ENCODE data around the gene CDC42. TPM values are rescaled to one million over a fixed set of nuclear protein-coding genes. Genes with fewer than 3 reads are reported as not detected.
A peak's percentile ranks its signal among the peaks of the same experiment; 100 is the strongest.

CDC42 gene
- total RNA-seq, 6 experiments from 2014 or later, result 74.4 to 128 (median 95.9) TPM

DNA sequence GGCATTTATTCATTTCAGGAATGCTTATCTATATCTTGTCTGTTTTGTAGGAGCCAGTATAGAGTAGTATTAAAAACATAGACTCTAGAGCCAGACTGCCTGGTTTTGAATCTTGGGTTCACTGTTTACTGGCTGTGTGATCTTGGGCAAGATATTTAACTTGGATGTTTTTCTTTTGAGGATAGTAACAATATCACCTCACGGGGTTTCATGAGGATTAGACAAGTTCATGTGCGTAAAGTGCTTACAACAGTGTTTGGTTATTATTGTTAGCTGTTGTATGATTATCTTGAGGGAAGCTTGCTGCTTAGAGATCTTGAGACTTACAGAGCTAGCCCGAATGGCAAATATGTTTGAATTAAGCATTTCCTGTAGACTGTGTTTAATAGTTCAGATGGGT, 50.2 kb downstream of the CDC42 start:
- ATAC-seq (no peak), DNase-seq (no peak)
- intact Hi-C loops (cut with DNase I), result loop anchor here in 1 of 2 donors (10.0 kb wide), 1 partner anchor 312 kb away; no protein-coding TSS in a partner anchor
- Histone ChIP-seq H3K9me3 (no peaks in the 10 kb centered on the region), H3K36me3 (peaks cover 0 to 9% (median 3%) of the 10 kb centered on the region in 4 donors), H3K4me1 (no peaks in the 10 kb centered on the region), H3K4me3 (no peak overlapping the region), H3K27me3 (no peaks in the 10 kb centered on the region), H3K27ac (no peak overlapping the region)
- 80% methylated on average over 3 of the region's 3 CpGs for WGBS (ENCODE audit: insufficient coverage, low coverage, low lambda C conversion rate, missing lambda C conversion rate)
- TF ChIP-seq, protein P1, sequence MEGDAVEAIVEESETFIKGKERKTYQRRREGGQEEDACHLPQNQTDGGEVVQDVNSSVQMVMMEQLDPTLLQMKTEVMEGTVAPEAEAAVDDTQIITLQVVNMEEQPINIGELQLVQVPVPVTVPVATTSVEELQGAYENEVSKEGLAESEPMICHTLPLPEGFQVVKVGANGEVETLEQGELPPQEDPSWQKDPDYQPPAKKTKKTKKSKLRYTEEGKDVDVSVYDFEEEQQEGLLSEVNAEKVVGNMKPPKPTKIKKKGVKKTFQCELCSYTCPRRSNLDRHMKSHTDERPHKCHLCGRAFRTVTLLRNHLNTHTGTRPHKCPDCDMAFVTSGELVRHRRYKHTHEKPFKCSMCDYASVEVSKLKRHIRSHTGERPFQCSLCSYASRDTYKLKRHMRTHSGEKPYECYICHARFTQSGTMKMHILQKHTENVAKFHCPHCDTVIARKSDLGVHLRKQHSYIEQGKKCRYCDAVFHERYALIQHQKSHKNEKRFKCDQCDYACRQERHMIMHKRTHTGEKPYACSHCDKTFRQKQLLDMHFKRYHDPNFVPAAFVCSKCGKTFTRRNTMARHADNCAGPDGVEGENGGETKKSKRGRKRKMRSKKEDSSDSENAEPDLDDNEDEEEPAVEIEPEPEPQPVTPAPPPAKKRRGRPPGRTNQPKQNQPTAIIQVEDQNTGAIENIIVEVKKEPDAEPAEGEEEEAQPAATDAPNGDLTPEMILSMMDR (IDR thresholded peaks at IDR 0.05), result no peak
- no peak for TF ChIP-seq POLR2A (IDR thresholded peaks at IDR 0.05)

DNA sequence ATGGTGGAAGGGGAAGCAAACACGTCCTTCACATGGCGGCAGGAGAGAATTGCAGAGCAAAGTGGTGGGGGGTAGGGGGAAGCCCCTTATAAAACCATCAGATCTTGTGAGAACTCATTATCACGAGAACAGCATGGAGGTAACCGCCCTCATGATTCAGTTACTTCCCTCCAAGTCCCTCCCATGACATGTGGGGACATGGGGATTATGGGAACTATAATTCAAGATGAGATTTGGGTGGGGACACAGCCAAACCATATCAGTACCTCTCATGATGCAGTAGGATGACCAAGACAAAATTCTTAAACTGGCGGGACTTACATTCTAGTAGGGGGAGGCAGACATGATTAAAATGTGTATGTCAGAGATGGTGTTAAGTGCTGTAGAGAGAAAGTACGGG, 51.6 kb downstream of the CDC42 start:
- no peaks in the 10 kb centered on the region for H3K4me1 ChIP-seq
- ATAC-seq, result no peak
- no peaks in the 10 kb centered on the region for H3K9me3 ChIP-seq
- H3K27me3 ChIP-seq, result no peaks in the 10 kb centered on the region
- no peak overlapping the region for H3K27ac ChIP-seq
- no peaks in the 10 kb centered on the region for H3K36me3 ChIP-seq
- no peak for TF ChIP-seq POLR2A (IDR thresholded peaks at IDR 0.05)
- TF ChIP-seq, protein P1 (IDR thresholded peaks at IDR 0.05), result no peak
- no peak for DNase-seq
- H3K4me3 ChIP-seq, result no peak overlapping the region
- 78% methylated on average over 4 of the region's 6 CpGs for WGBS (ENCODE audit: insufficient coverage, low coverage, low lambda C conversion rate, missing lambda C conversion rate)
- intact Hi-C loops (cut with DNase I), result loop anchor here in 1 of 2 donors (10.0 kb wide), 1 partner anchor 311 kb away; no protein-coding TSS in a partner anchor

DNA sequence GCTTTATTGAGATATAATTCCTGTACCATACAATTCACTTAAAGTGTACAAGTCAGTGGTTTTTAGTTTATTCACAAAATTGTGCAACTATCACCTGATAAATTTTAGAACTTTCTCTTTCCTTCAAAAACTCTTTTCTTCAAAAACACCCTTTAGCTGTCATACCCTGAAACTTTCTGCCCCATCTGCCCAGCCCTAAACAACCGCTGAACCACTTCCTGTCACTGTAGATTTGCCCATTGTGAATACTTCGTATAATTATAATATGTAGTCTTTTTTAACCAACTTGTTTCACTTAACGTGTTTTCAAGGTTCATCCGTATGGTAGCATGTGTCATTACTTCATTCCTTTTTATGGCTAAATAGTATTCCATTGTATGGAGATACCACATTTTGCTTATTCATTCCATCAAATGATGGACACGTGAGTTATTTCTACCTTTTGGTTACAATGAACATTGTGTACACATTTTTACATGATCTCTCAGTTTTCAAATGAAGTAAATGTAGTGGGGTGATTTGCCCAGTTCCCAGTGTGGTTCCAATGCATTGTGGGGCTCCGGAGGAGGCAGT, 52.4 kb downstream of the CDC42 start:
- TF ChIP-seq, protein P1 (IDR thresholded peaks at IDR 0.05), result no peak
- no peak for TF ChIP-seq POLR2A (IDR thresholded peaks at IDR 0.05)
- no peaks in the 10 kb centered on the region for H3K36me3 ChIP-seq
- no peaks in the 10 kb centered on the region for H3K4me1 ChIP-seq
- DNase-seq (no peak), ATAC-seq (no peak)
- intact Hi-C loops (cut with DNase I), result loop anchor here in 1 of 2 donors (10.0 kb wide), 1 partner anchor 310 kb away; no protein-coding TSS in a partner anchor
- no peak overlapping the region for H3K27ac ChIP-seq
- no peaks in the 10 kb centered on the region for H3K9me3 ChIP-seq
- no peaks in the 10 kb centered on the region for H3K27me3 ChIP-seq
- 76% methylated on average over 6 of the region's 6 CpGs for WGBS (ENCODE audit: insufficient coverage, low coverage, low lambda C conversion rate, missing lambda C conversion rate)
- no peak overlapping the region for H3K4me3 ChIP-seq

DNA sequence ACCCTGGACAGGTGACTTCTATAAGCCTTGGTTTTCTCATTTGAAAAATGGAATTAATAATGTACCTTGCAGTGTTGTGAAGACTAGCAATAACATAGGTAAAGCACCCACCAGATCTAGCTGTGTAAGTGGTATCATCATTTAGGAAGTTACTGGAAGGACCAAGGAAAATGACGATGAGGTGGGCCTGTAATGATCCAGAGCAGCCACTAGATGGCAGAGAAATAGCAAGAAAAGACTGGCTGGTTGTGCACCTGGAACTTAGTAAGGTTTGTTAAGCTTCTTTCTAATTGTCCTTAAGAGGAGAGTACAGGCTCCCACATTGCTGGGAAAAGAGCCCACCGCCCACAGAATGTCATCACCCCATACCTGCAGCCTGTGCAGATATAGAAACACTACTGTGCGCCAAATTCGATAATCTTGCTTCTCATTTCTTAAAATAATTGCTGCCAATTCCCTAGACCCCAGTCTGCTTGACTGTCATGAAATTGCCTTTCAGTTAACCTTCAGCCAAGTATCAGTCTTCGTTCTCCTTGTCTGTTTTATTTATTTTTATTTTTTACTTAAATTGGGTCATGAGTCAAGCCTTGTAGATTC, 53.2 kb downstream of the CDC42 start:
- Histone ChIP-seq H3K4me3 (no peak overlapping the region), H3K27ac (no peak overlapping the region), H3K9me3 (no peaks in the 10 kb centered on the region), H3K4me1 (no peaks in the 10 kb centered on the region), H3K36me3 (no peaks in the 10 kb centered on the region), H3K27me3 (no peaks in the 10 kb centered on the region)
- 50% methylated on average over 5 of the region's 5 CpGs for WGBS (ENCODE audit: insufficient coverage, low coverage, low lambda C conversion rate, missing lambda C conversion rate)
- peak; percentile 73 to 81 (median 75) for ATAC-seq
- no peak for DNase-seq
- TF ChIP-seq, protein P1 (IDR thresholded peaks at IDR 0.05), result peak; percentile 77 to 84 (median 78)
- TF ChIP-seq POLR2A (IDR thresholded peaks at IDR 0.05), result no peak
- intact Hi-C loops (cut with DNase I), result loop anchor here in 1 of 2 donors (10.0 kb wide), 1 partner anchor 309 kb away; no protein-coding TSS in a partner anchor
